Measurements from ENCODE around the gene NPL. TPM values are rescaled to one million over a fixed set of nuclear protein-coding genes. Genes with fewer than 3 reads are reported as not detected.

The NPL gene
- total RNA-seq, 1 experiment from 2014 or later, result 2.4 TPM

- Histone ChIP-seq H3K23me2 (ENCODE audit: insufficient read length, low read depth, low read length, poor library complexity, severe bottlenecking) (no peaks in the 10 kb centered on the region), H3K14ac (ENCODE audit: insufficient read depth, low read length) (no peak overlapping the region), H3K18ac (ENCODE audit: insufficient read length, low read depth, low read length) (no peak overlapping the region), H4K91ac (ENCODE audit: insufficient read length, low read depth, low read length) (no peak overlapping the region), H2BK5ac (ENCODE audit: insufficient read length, low read length) (no peak overlapping the region), H3K27ac (ENCODE audit: insufficient read length, low read depth, low read length) (no peak overlapping the region), H2AFZ (ENCODE audit: low read length) (peak overlapping the region; percentile 3), H3K4ac (ENCODE audit: low read depth, low read length) (no peak overlapping the region), H3K79me2 (ENCODE audit: insufficient read depth, low read length) (no peaks in the 10 kb centered on the region), H2BK20ac (ENCODE audit: low read depth, low read length, poor library complexity, severe bottlenecking) (no peak overlapping the region), H3K9ac (ENCODE audit: extremely low read depth, insufficient read length, low read length) (no peak overlapping the region), H3K23ac (ENCODE audit: insufficient read length, low read depth, low read length) (no peak overlapping the region), H3K79me1 (ENCODE audit: insufficient read depth, low read depth, low read length, poor library complexity, severe bottlenecking) (no peaks in the 10 kb centered on the region), H2AK5ac (ENCODE audit: insufficient read length, low read length) (no peak overlapping the region), H3K9me3 (ENCODE audit: control insufficient read depth, low read depth, low read length) (no peaks in the 10 kb centered on the region), H3K4me2 (ENCODE audit: insufficient read depth, insufficient read length, low read length) (no peak overlapping the region), H4K5ac (ENCODE audit: insufficient read length, low read depth, low read length) (no peak overlapping the region), H2BK12ac (ENCODE audit: insufficient read length, low read depth, low read length) (no peak overlapping the region), H4K8ac (replicated peaks; ENCODE audit: insufficient read length, low read depth, low read length) (no peak overlapping the region), H3K4me1 (ENCODE audit: insufficient read depth, low read length) (peaks cover 3% of the 10 kb centered on the region; the same call in 1 of the 2 replicates), H3K27me3 (ENCODE audit: insufficient read depth, low read length) (no peaks in the 10 kb centered on the region), H3T11ph (ENCODE audit: low read length) (no peak overlapping the region), H4K20me1 (ENCODE audit: control insufficient read depth, insufficient read depth, insufficient read length) (no peaks in the 10 kb centered on the region), H3K56ac (ENCODE audit: insufficient read length, low read depth, low read length) (no peak overlapping the region), H2BK15ac (ENCODE audit: low read depth, low read length) (no peak overlapping the region), H2BK120ac (ENCODE audit: low read depth, low read length, poor library complexity, severe bottlenecking) (no peak overlapping the region)
- peaks cover 14 to 21% of the 10 kb centered on the region in 2 experiments for H3K4me1 Mint-ChIP-seq
- WGBS (ENCODE audit: extremely low coverage, insufficient read length, low lambda C conversion rate), result no CpG with 5 or more reads among the region's 6 CpGs
- TF ChIP-seq, protein P1, sequence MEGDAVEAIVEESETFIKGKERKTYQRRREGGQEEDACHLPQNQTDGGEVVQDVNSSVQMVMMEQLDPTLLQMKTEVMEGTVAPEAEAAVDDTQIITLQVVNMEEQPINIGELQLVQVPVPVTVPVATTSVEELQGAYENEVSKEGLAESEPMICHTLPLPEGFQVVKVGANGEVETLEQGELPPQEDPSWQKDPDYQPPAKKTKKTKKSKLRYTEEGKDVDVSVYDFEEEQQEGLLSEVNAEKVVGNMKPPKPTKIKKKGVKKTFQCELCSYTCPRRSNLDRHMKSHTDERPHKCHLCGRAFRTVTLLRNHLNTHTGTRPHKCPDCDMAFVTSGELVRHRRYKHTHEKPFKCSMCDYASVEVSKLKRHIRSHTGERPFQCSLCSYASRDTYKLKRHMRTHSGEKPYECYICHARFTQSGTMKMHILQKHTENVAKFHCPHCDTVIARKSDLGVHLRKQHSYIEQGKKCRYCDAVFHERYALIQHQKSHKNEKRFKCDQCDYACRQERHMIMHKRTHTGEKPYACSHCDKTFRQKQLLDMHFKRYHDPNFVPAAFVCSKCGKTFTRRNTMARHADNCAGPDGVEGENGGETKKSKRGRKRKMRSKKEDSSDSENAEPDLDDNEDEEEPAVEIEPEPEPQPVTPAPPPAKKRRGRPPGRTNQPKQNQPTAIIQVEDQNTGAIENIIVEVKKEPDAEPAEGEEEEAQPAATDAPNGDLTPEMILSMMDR (conservative IDR thresholded peaks at IDR 0.05), result peak; percentile 87
- H3K9me3 Mint-ChIP-seq, result no peaks in the 10 kb centered on the region
- peak overlapping the region in 1 of 2 experiments; percentile 36; a peak in 1 of 5 replicates for H3K4me3 Mint-ChIP-seq
- H3K36me3 Mint-ChIP-seq (ENCODE audit: insufficient read depth in 1 of 3, low read depth in 3 of 3), result no peaks in the 10 kb centered on the region
- H3K27me3 Mint-ChIP-seq (ENCODE audit: low read depth), result peaks cover 5% of the 10 kb centered on the region
- no peak overlapping the region for H3K27ac Mint-ChIP-seq
- peak; percentile 80 for DNase-seq
Measured at GRCh38 chr1:182781841-182782586, 7.6 kb upstream of the NPL start.
